ENCODE measurements around the gene MALAT1. TPM values are rescaled to one million over a fixed set of nuclear protein-coding genes. Genes with fewer than 3 reads are reported as not detected.

MALAT1 gene
- total and polyA plus RNA-seq, 7 donors: 102 to 11,376 (median 3,071) TPM

GRCh38 chr11:65540290-65541092 lies 41.6 kb downstream of the MALAT1 start:
- TF ChIP-seq, protein P1, sequence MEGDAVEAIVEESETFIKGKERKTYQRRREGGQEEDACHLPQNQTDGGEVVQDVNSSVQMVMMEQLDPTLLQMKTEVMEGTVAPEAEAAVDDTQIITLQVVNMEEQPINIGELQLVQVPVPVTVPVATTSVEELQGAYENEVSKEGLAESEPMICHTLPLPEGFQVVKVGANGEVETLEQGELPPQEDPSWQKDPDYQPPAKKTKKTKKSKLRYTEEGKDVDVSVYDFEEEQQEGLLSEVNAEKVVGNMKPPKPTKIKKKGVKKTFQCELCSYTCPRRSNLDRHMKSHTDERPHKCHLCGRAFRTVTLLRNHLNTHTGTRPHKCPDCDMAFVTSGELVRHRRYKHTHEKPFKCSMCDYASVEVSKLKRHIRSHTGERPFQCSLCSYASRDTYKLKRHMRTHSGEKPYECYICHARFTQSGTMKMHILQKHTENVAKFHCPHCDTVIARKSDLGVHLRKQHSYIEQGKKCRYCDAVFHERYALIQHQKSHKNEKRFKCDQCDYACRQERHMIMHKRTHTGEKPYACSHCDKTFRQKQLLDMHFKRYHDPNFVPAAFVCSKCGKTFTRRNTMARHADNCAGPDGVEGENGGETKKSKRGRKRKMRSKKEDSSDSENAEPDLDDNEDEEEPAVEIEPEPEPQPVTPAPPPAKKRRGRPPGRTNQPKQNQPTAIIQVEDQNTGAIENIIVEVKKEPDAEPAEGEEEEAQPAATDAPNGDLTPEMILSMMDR (IDR thresholded peaks at IDR 0.05): peak; percentile 77
- Histone ChIP-seq H3K36me3 (ENCODE audit: insufficient read depth in 1 of 2, low read depth in 1 of 2) (peaks cover 0 to 63% of the 10 kb centered on the region in 2 donors), H3K9me3 (no peaks in the 10 kb centered on the region), H3K27ac (peak overlapping the region; percentile 84), H3K4me1 (peaks cover 16% of the 10 kb centered on the region), H3K4me3 (peak overlapping the region; percentile 65), H3K27me3 (ENCODE audit: insufficient read depth in 3 of 3, low read length in 2 of 3) (no peaks in the 10 kb centered on the region)
- DNase-seq: peak; percentile 89 to 95
- WGBS, 3 donors: 0% methylated on average over 57 to 78 of the region's 78 CpGs
- peak; percentile 85 to 95 (median 93) for ATAC-seq
- intact Hi-C loops (cut with DNase I): loop anchor here in 1 of 2 donors (1.0 to 5.0 kb wide), 3 partner anchors 32 to 112 kb away; partner anchors contain the start of gene FAM89B

DNA sequence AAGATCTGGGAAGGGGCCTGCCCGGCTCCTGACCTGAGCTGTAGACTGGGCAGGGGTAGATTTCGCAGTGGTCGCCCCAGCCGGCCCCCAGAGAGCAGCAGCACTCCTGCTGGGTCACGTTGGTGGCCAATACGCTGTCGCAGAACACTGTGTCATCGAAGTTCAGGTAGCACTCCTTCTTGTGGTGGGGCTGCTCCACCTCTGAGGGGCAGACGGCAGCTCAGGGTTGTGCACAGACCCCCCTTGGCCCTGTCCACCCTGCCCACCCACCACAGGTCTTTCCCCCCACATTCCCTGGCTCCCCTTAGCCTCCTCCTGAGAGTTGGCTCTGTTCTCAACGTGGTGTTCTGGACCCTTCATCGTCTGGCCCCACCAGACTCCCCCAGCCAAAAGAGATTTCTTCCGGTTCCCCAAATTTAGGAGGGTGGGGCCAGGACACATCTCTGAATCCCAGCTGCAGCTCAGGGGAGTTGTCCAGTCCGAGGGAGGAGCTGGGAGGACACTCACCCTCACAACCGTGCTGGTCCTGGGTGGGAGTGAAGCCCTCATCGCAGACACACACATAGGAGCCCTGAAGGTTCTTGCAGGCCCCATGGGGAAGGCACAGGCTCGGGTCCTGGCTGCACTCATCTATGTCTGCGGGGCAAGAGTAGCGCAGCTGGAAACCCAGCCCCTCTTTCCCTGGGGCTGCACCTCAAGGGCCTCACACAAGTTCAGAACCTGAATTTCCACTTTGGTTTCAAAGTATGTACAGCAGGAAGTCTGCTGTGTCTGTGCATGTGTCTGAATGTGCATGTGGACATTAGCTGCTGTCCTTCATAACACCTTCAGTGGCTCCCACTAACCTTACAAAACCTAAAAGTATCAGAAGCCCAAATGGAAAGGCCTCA lies 42.5 kb downstream of the MALAT1 start:
- TF ChIP-seq, protein P1 (IDR thresholded peaks at IDR 0.05): no peak
- WGBS, 3 donors: 35 to 42% (median 41%) methylated on average over 18 of the region's 18 CpGs
- ATAC-seq: no peak
- no peaks in the 10 kb centered on the region for H3K9me3 ChIP-seq
- peaks cover 16% of the 10 kb centered on the region for H3K4me1 ChIP-seq
- H3K4me3 ChIP-seq: peak overlapping the region; percentile 65
- DNase-seq: no peak
- no peaks in the 10 kb centered on the region for H3K27me3 ChIP-seq (ENCODE audit: insufficient read depth in 3 of 3, low read length in 2 of 3)
- peak overlapping the region; percentile 84 for H3K27ac ChIP-seq
- H3K36me3 ChIP-seq (ENCODE audit: insufficient read depth in 1 of 2, low read depth in 1 of 2): peaks cover 0 to 62% of the 10 kb centered on the region in 2 donors
- intact Hi-C loops (cut with DNase I): loop anchor here in 1 of 2 donors (1.0 to 5.0 kb wide), 3 partner anchors 31 to 111 kb away; partner anchors contain the start of gene FAM89B

- Histone ChIP-seq H3K27me3 (ENCODE audit: insufficient read depth in 3 of 3, low read length in 2 of 3) (no peaks in the 10 kb centered on the region), H3K36me3 (ENCODE audit: insufficient read depth in 1 of 2, low read depth in 1 of 2) (peaks cover 0 to 56% of the 10 kb centered on the region in 2 donors), H3K27ac (no peak overlapping the region), H3K9me3 (no peaks in the 10 kb centered on the region), H3K4me3 (no peak overlapping the region), H3K4me1 (peaks cover 16% of the 10 kb centered on the region)
- TF ChIP-seq, protein P1 (IDR thresholded peaks at IDR 0.05): no peak
- DNase-seq: no peak
- intact Hi-C loops (cut with DNase I): loop anchor here in 1 of 2 donors (5.0 kb wide), 1 partner anchor 109 kb away; no protein-coding TSS in a partner anchor
- ATAC-seq: no peak
- 85 to 94% (median 89%) methylated on average over 3 of the region's 3 CpGs for WGBS, 3 donors
Observed at GRCh38 chr11:65542738-65543390, 44.0 kb downstream of the MALAT1 start.

DNA sequence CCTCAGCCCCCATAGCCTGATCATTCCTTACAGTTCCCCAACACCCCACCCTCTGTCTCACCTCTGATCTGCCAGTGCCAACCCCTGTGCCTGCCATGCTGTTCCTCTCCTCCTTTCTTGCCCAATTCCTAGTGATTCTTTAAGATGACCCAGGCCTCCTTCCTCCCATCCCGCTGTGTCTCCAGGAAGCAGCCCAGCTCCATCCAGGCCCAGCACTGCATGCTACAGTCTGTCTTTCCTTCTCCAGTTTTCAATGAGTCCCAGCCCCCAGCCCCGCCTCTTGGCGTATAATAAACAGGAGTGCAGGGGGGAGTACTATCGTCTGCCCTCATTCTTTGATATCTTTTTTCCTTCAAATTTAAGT lies 47.0 kb downstream of the MALAT1 start:
- intact Hi-C loops (cut with DNase I): no loop called here
- ATAC-seq: no peak
- no peak overlapping the region for H3K27ac ChIP-seq

More for the DNA sequence above, 47.0 kb downstream of the MALAT1 start:
- Histone ChIP-seq H3K9me3 (no peaks in the 10 kb centered on the region), H3K4me3 (no peak overlapping the region), H3K36me3 (ENCODE audit: insufficient read depth in 1 of 2, low read depth in 1 of 2) (peaks cover 0 to 67% of the 10 kb centered on the region in 2 donors), H3K4me1 (peaks cover 11% of the 10 kb centered on the region), H3K27me3 (ENCODE audit: insufficient read depth in 3 of 3, low read length in 2 of 3) (no peaks in the 10 kb centered on the region)
- WGBS, 3 donors: 84 to 93% (median 89%) methylated on average over 4 of the region's 4 CpGs
- no peak for DNase-seq
- TF ChIP-seq, protein P1 (IDR thresholded peaks at IDR 0.05): no peak
